Lung (tissue), 12 donors: ENCODE data around the gene ADRA2B. TPM values are rescaled to one million over a fixed set of nuclear protein-coding genes. Genes with fewer than 3 reads are reported as not detected.
A peak's percentile ranks its signal among the peaks of the same experiment; 100 is the strongest.

Source experiments
- ATAC-seq: fragments of 200-7000 bp; cut with Tn5 transposase; one replicate; pipeline ENCODE4 v1.9.1; 2020; ENCODE audit warnings: moderate number of reproducible peaks; ENCODE audit not compliant: insufficient read depth, low FRiP score
- DNase-seq, 3 donors: peaks; one replicate each; pipeline ENCODE4 v3.0.0-alpha.2; 2013 to 2017
- H3K27ac ChIP-seq, 2 donors: one replicate each; pipeline ENCODE4 v1.5.1; 2013; ENCODE audit warnings: mild to moderate bottlenecking in 2 of 2, moderate library complexity in 2 of 2, control low read depth in 1 of 2, inconsistent platforms in 1 of 2, low read depth in 1 of 2, low read length in 1 of 2
- H3K27me3 ChIP-seq, 3 donors: one replicate each; pipeline ENCODE4 v1.5.1; 2013; ENCODE audit warnings: low read length in 2 of 3; ENCODE audit not compliant: control insufficient read depth in 3 of 3, insufficient read depth in 3 of 3
- H3K36me3 ChIP-seq, 4 donors: one replicate each; pipeline ENCODE4 v1.5.1; 2013; ENCODE audit warnings: low read length in 4 of 4, mild to moderate bottlenecking in 1 of 4, moderate library complexity in 1 of 4; ENCODE audit not compliant: control insufficient read depth in 4 of 4, insufficient read depth in 4 of 4
- H3K4me1 ChIP-seq, 5 donors: one replicate each; pipeline ENCODE4 v1.5.1; 2013; ENCODE audit warnings: low read length in 5 of 5, mild to moderate bottlenecking in 2 of 5, moderate library complexity in 1 of 5; ENCODE audit not compliant: control insufficient read depth in 5 of 5, insufficient read depth in 5 of 5
- H3K4me3 ChIP-seq: one replicate; pipeline ENCODE4 v1.5.1; 2013; ENCODE audit warnings: mild to moderate bottlenecking, control low read depth, moderate library complexity
- H3K9ac ChIP-seq, 2 donors: one replicate each; pipeline ENCODE4 v1.5.1; 2013; ENCODE audit warnings: low read length in 2 of 2, control low read depth in 1 of 2; ENCODE audit not compliant: insufficient read depth in 1 of 2
- H3K9me3 ChIP-seq, 4 donors: one replicate each; pipeline ENCODE4 v1.5.1; 2013; ENCODE audit warnings: low read length in 3 of 4, mild to moderate bottlenecking in 1 of 4, moderate library complexity in 1 of 4; ENCODE audit not compliant: control insufficient read depth in 4 of 4, insufficient read depth in 3 of 4
- WGBS, 2 donors: extraction: QIAGEN DNeasy Blood & Tissue Kit; methylation state at CpG; one replicate each; pipeline ENCODE4 v1.1.7; 2013; 5-methylcytosine and 5-hydroxymethylcytosine counted together
- polyA plus RNA-seq, 2 donors: library from polyadenylated mRNA; stranded (reverse); fragments of 200-250 nt; gene quantifications; one replicate each; pipeline ENCODE4 v1.2.1, GENCODE V29; 2013
- total RNA-seq, 2 donors: library from RNA; depleted of rRNA in 1 of 2; stranded (reverse); fragments of >200 nt in 1 of 2; gene quantifications; one replicate each; pipeline ENCODE4 v1.2.1, GENCODE V29; 2014 to 2021
- TF ChIP-seq, protein P1 (sequence below): IDR thresholded peaks from 2 replicates; pipeline ENCODE4 v1.5.1; 2012; ENCODE audit warnings: mild to moderate bottlenecking; ENCODE audit errors: control extremely low read depth, extremely low read depth
- donor health status: control.
- donor health status: control.
- donor health status: Bipolar disorder and iron deficiency.
- donor health status: healthy.
- donor health status: DM: yes; HTN: yes; CAD: no.

The ADRA2B gene
- total and polyA plus RNA-seq, 4 donors, result 0.21 to 0.88 (median 0.28) TPM

DNA sequence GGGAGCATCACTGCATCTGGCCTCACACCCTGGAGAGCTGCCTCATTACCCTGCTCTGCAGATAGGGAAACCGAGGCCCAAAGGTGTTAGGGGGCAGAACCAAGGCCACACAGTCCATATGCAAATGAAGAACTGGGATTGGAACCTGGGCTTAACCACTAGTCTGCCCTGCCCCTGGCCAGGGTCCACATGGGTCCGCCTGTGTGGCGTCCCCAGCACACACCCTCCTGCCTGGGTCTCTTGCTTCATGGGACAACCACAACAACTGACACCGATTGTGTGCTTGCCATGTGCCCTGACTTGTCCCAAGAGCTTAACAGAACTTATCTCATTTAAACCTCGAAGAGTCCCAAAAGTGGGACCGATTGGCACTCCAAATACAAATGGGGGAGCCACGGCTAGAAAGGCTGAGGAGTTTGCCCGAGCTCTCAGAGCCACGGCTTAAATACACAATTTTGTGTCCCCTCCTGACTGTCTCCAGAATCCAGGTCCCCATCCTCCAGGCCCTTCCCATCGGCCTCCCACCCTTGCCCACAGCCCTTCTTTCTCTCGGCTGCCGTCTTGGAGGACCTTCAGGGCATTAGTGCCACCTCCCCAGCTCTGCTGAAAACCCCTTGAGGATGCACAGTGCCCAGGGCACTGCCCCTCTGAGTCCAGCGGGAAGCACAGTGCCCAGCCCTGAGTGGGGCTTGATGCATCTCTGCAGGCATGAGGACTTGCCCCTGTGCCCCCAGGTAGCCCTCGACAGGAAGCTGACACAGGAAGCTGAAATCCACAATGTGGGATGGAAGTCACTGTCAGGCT lies 34.6 kb upstream of the ADRA2B start:
- WGBS, 2 donors, result 92 to 94% methylated on average over 14 of the region's 14 CpGs
- no peak for DNase-seq

GRCh38 chr2:96150007-96150640 lies 33.8 kb upstream of the ADRA2B start:
- Histone ChIP-seq H3K4me3 (no peak overlapping the region), H3K27me3 (no peaks in the 10 kb centered on the region), H3K9ac (no peak overlapping the region), H3K4me1 (peaks cover 0 to 30% (median 5%) of the 10 kb centered on the region in 5 donors), H3K27ac (no peak overlapping the region), H3K36me3 (no peaks in the 10 kb centered on the region), H3K9me3 (no peaks in the 10 kb centered on the region)
- no peak for DNase-seq
- WGBS, 2 donors, result 64 to 91% methylated on average over 6 of the region's 6 CpGs
- no peak for ATAC-seq
- TF ChIP-seq, protein P1, sequence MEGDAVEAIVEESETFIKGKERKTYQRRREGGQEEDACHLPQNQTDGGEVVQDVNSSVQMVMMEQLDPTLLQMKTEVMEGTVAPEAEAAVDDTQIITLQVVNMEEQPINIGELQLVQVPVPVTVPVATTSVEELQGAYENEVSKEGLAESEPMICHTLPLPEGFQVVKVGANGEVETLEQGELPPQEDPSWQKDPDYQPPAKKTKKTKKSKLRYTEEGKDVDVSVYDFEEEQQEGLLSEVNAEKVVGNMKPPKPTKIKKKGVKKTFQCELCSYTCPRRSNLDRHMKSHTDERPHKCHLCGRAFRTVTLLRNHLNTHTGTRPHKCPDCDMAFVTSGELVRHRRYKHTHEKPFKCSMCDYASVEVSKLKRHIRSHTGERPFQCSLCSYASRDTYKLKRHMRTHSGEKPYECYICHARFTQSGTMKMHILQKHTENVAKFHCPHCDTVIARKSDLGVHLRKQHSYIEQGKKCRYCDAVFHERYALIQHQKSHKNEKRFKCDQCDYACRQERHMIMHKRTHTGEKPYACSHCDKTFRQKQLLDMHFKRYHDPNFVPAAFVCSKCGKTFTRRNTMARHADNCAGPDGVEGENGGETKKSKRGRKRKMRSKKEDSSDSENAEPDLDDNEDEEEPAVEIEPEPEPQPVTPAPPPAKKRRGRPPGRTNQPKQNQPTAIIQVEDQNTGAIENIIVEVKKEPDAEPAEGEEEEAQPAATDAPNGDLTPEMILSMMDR, result no peak

More for the DNA sequence above, 34.6 kb upstream of the ADRA2B start:
- Histone ChIP-seq H3K9ac (no peak overlapping the region), H3K4me3 (no peak overlapping the region), H3K27ac (no peak overlapping the region), H3K9me3 (no peaks in the 10 kb centered on the region), H3K36me3 (no peaks in the 10 kb centered on the region), H3K27me3 (no peaks in the 10 kb centered on the region), H3K4me1 (peaks cover 0 to 25% (median 5%) of the 10 kb centered on the region in 5 donors)
- ATAC-seq, result no peak
- TF ChIP-seq, protein P1, result no peak

DNA sequence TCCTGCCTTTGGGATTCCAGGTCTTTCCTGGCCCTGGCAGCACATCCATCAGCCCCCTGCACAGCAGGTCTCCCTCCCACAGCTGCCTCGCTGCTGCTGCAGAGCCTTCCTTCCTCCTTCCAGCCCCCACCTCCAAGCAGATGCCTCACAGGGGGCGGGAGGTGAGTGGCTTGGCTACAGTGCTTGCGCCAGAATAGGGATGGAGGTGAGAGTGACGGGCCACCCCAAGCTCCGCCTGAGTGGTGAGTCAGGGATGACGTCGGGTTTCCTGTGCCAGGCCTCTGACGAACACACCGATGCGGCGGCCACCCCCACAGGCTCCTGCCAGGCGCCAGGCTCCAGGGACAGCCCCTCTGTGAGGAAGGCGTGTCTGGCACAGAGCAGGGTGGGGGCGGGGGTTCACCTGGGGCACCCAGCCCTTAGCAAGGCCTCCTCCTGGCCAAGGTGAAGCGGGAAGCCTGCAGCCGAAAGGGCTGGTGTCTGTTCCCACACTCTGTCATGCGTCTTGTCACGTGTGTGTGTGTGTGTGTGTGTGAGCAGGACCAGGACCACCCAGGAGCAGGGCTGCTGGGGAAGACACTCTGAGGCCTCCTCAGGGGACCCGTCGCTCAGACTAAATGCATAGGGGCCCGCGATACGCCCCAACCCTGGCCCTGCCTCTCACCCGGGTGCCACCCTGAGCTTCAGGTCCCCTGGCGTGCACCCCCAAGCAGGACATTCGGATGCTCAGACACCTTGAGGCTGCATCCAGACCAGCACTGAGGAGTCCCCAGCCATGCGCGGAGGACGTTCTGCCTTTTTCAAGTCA lies 32.2 kb upstream of the ADRA2B start:
- Histone ChIP-seq H3K36me3 (no peaks in the 10 kb centered on the region), H3K4me1 (peaks cover 0 to 37% (median 15%) of the 10 kb centered on the region in 5 donors), H3K27me3 (no peaks in the 10 kb centered on the region), H3K9me3 (no peaks in the 10 kb centered on the region), H3K27ac (no peak overlapping the region), H3K9ac (no peak overlapping the region), H3K4me3 (no peak overlapping the region)
- DNase-seq (peak; percentile 78 to 86 (median 85)), ATAC-seq (peak; percentile 15)
- TF ChIP-seq, protein P1, result no peak
- 34 to 41% methylated on average over 29 of the region's 29 CpGs for WGBS, 2 donors
